GM06990 (cell line): ENCODE data around the gene MRPL9.

Source experiments
- DNase-seq: peaks from one replicate; pipeline ENCODE4 v3.0.0-alpha.2; 2011; ENCODE audit not compliant: insufficient read length; ENCODE audit errors: extremely low read depth
- H3K27me3 ChIP-seq: replicated peaks from 2 replicates; pipeline ENCODE4 v1.6.0; 2011; ENCODE audit warnings: low read length; ENCODE audit not compliant: control insufficient read depth, insufficient read depth
- H3K36me3 ChIP-seq: 2 replicates; pipeline ENCODE4 v1.5.1; 2011; ENCODE audit warnings: low read length; ENCODE audit not compliant: control insufficient read depth, insufficient read depth
- H3K4me3 ChIP-seq: replicated peaks from 2 replicates; pipeline ENCODE4 v1.5.1; 2011; ENCODE audit warnings: low read depth, mild to moderate bottlenecking, control low read depth, low read length
- CTCF ChIP-seq: IDR thresholded peaks from 2 replicates; pipeline ENCODE4 v1.5.1; 2011; ENCODE audit warnings: low read length, control low read depth, mild to moderate bottlenecking, inconsistent platforms; ENCODE audit not compliant: insufficient read depth, poor library complexity, severe bottlenecking

Gene MRPL9

DNA sequence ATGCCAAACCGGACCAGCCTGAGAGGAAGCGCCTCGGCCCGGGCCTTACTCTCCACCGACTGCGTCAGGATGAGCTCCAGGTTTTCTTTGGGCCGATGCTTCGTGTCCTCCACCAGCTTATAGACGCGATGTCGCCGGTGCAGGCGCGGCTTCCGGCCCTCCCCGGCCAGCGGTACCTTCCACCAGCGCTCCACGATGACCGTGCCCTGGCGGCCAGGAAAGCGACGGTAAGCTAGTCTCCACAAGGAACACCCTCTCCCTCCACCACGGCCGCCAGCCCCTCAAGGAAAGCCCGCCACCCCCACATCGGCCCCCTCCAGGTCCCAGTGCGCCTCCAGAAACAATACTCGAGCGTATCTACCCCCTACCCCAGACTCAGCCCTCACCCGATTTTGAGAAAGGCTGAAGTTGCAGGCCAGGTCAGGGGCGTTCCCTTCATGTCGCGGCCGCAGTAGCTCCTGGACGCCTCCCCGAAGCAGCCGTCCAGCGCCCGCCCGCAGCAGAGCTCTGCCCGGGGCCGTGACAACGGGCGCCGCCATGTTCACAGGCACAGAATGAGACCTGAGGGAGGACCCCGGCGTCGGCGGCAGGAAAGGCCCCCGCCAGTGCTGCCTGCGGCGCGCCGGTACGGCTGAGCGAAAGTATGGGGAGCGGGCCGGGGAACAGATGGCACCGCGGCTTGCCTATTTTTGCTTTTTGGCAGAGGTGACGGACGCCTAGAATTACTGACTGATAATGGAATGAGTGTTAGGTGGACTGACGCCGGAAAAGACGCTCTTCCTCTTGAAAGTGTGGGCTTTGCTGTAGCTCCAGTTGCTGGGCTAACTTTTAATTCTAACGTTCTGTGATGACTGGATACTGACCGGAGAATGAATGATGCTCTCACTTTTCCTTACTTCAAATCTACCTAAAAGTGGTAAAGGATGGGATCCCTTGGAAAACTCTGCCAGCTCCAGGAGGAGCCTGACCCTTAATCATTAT lies at the start of gene MRPL9:
TSS of gene MRPL9 (minus strand) at position 556 of the 981 bp plus-strand sequence. CDS start at position 539, 17 bp downstream.
- no peak for TF ChIP-seq CTCF
- Histone ChIP-seq H3K27me3 (no peaks in the 10 kb centered on the region), H3K36me3 (peaks cover 9% of the 10 kb centered on the region), H3K4me3 (peak within 1 kb of the TSS; percentile 96)
- DNase-seq, result peak; percentile 89

- Histone ChIP-seq H3K36me3 (no peaks in the 10 kb centered on the region), H3K4me3 (no peak overlapping the region), H3K27me3 (no peaks in the 10 kb centered on the region; the same call in none of the 2 replicates)
- DNase-seq, result no peak
- TF ChIP-seq CTCF, result no peak
Measured at GRCh38 chr1:151811181-151811580, 47.9 kb upstream of the MRPL9 start.

DNA sequence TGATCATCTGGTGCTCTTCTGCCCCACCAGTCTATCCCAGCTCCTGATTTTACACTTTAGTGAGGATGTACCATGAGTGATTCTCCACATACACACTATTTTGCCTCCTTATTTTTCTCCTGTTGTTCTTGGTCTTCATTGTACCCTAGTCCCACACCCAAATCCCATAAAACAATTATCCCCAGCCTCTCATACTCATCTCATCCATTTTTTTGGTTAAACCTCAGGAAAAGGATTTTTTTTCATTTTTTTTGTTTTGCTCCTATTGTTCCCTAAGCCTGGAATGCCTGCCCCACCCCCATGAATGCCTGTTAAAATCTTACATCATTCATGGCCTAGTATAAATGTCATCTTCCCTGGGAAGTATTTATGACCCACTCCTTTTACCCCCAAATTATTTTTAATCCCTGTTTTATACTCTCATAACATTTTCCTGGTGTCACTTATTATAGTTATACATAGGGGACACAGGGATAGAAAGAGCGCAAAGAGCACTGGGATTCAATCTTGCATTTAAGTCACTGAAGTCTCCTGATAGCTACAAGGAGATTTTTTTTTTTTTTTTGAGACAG lies 46.8 kb upstream of the MRPL9 start:
- no peak for DNase-seq

GRCh38 chr1:151809290-151809984 lies 46.1 kb upstream of the MRPL9 start:
- no peak for DNase-seq
- no peak for TF ChIP-seq CTCF
- no peaks in the 10 kb centered on the region; the same call in none of the 2 replicates for H3K27me3 ChIP-seq
- H3K36me3 ChIP-seq, result no peaks in the 10 kb centered on the region
- H3K4me3 ChIP-seq, result no peak overlapping the region

More for the DNA sequence above, 46.8 kb upstream of the MRPL9 start:
- no peak overlapping the region for H3K4me3 ChIP-seq
- no peaks in the 10 kb centered on the region for H3K36me3 ChIP-seq
- no peaks in the 10 kb centered on the region; the same call in none of the 2 replicates for H3K27me3 ChIP-seq
- no peak for TF ChIP-seq CTCF

DNA sequence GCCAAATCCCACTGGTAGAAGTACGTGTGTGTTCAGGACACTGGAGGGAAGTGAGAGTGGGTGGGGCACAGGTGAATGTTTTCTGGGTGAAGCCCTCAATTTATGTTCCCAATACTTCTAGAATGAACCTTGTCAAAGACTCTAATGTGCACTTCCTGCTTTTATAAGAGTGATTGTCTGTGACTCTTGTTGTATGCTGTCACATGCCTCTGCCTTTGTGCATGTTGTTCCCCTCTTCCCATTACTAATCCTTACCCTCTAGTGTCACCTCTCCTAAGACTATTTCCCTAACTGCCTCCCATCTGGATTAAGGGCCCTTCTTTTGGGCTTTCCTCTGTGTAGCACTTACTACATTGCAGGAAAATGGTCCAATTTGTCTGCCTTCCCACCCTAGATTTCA lies 44.5 kb upstream of the MRPL9 start:
- Histone ChIP-seq H3K36me3 (no peaks in the 10 kb centered on the region), H3K4me3 (no peak overlapping the region), H3K27me3 (no peaks in the 10 kb centered on the region; the same call in none of the 2 replicates)
- no peak for TF ChIP-seq CTCF
- no peak for DNase-seq
